ENCODE measurements around the gene BTN2A1. TPM values are rescaled to one million over a fixed set of nuclear protein-coding genes. Genes with fewer than 3 reads are reported as not detected.

Gene BTN2A1
- polyA plus RNA-seq: 26.9 TPM
- long read RNA-seq, donor 1, partial matches to known transcripts: 0 of 2 reads
- long read RNA-seq, donor 1, other reads (novel, unspliced or antisense): 0 of 2 reads
- long read RNA-seq, donor 2: 0 reads
- long read RNA-seq, donor 3, partial matches to known transcripts: 0 of 1 reads
- long read RNA-seq, donor 3, other reads (novel, unspliced or antisense): 0 of 1 reads
- long read RNA-seq, donor 4: 0 reads
- long read RNA-seq, donor 5, partial matches to known transcripts: 13 of 13 reads
- long read RNA-seq, donor 5, other reads (novel, unspliced or antisense): 0 of 13 reads
- long read RNA-seq, donor 6, partial matches to known transcripts: 15 of 19 reads
- long read RNA-seq, donor 6, other reads (novel, unspliced or antisense): 0 of 19 reads
- long read RNA-seq, donor 7, partial matches to known transcripts: 0 of 3 reads
- long read RNA-seq, donor 7, other reads (novel, unspliced or antisense): 0 of 3 reads
- long read RNA-seq, donor 8, partial matches to known transcripts: 24 of 24 reads
- long read RNA-seq, donor 8, other reads (novel, unspliced or antisense): 0 of 24 reads
- long read RNA-seq, donor 9: 0 reads
- long read RNA-seq, donor 10, partial matches to known transcripts: 0 of 1 reads
- long read RNA-seq, donor 10, other reads (novel, unspliced or antisense): 0 of 1 reads
- long read RNA-seq, donor 11, partial matches to known transcripts: 0 of 1 reads
- long read RNA-seq, donor 11, other reads (novel, unspliced or antisense): 0 of 1 reads

DNA sequence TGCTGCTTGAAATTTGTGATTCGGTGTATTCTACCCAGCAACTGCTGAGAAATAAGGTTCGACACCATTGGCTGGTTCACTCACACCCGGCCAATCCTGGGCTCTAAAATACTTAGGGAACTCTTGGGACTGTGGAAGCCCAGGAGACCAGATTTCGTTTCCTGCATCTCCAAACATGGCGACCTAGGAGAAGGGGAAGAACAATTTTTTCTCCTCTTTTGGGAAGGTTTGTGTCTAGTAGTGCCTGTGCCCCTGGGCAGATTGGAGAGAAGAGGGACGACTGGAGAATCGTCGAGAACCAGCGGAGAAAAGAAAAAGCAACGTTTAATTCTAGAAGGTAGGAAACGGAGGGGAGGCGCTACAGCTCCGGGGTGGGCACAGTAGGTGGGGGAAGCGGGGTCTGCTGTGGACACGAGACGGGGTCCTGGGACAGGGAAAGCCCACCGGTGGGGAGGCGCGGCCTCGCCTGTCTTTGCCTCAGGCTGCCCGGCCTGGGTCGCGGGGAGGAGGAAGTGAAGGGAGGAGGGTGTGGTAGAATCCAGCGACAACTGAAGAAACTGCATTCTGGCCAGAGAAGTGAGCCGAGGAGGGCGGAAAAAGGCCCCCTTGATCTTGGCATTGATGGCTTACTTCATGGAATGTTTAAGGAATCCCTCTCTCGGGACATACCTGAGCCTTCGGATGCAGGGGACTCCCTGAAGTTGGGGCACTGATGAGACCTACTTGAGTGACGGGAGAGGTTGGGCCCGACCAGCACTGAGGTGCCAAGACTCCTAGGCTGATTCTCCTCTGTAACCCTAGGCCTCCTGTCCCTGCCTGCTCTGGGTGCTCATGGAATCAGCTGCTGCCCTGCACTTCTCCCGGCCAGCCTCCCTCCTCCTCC lies at the start of gene BTN2A1:
Gene BTN2A1 (plus strand): TSS at position 150 of the 883 bp plus-strand sequence. CDS start 682 bp downstream, at position 832.
- no CpG with 5 or more reads among the region's 31 CpGs for WGBS (ENCODE audit: insufficient coverage, low lambda C conversion rate)
- no peaks in the 10 kb centered on the region for H3K9me3 ChIP-seq (ENCODE audit: control insufficient read depth, low read depth, low read length)
- no peaks in the 10 kb centered on the region for H3K27me3 ChIP-seq (ENCODE audit: control insufficient read depth, insufficient read depth, low read length)
- H3K4me1 ChIP-seq (ENCODE audit: control insufficient read depth, insufficient read depth, low read length): peaks cover 13% of the 10 kb centered on the region
- DNase-seq: peak; percentile 87 to 91
- H3K27ac ChIP-seq (ENCODE audit: low read length): peak within 1 kb of the TSS; percentile 87
- H3K4me3 ChIP-seq (ENCODE audit: low read length): peak within 1 kb of the TSS; percentile 85
- peaks cover 27% of the 10 kb centered on the region for H3K36me3 ChIP-seq (ENCODE audit: control insufficient read depth, insufficient read depth, low read length)

DNA sequence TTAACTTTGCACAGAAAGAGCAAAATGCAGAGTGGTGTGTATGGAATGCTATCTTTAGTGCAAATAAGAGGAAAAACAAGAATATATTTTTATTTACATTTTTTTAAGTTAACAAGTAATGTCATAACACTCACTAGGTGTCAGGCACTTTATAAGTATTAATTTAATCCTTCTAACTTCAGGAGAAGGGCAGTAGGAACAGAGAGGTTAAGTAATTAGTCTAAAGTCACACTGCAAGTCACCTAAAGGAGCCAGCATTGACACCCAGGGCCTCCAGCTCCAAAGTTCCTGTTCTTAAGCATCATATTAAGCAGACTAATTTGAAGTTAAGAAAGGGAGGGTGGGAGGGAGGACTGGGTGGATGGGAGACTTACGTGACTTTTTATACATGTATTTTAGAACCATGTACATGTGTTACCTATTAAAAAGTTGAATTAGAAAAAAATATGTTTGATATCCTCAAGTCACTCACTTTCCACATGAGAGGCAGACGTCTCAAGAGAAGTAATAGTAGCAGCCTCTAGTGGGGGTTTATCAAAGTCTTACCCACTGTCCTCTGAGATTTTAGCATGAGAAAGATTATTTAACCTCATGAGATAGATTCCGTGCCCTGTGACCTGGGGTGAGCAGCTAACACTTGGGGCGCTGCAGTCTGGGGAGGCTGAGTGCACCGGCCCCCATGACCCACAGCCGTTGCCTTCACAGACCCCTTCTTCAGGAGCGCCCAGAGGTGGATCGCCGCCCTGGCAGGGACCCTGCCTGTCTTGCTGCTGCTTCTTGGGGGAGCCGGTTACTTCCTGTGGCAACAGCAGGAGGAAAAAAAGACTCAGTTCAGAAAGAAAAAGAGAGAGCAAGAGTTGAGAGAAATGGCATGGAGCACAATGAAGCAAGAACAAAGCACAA lies 48.7 kb upstream of the BTN2A1 start:
- Histone ChIP-seq H3K27me3 (ENCODE audit: control insufficient read depth, insufficient read depth, low read length) (no peaks in the 10 kb centered on the region), H3K27ac (ENCODE audit: low read length) (no peak overlapping the region), H3K4me3 (ENCODE audit: low read length) (no peak overlapping the region), H3K36me3 (ENCODE audit: control insufficient read depth, insufficient read depth, low read length) (peaks cover 73% of the 10 kb centered on the region), H3K9me3 (ENCODE audit: control insufficient read depth, low read depth, low read length) (no peaks in the 10 kb centered on the region), H3K4me1 (ENCODE audit: control insufficient read depth, insufficient read depth, low read length) (no peaks in the 10 kb centered on the region)
- no peak for DNase-seq
- 100% methylated on average over 1 of the region's 10 CpGs for WGBS (ENCODE audit: insufficient coverage, low lambda C conversion rate)

DNA sequence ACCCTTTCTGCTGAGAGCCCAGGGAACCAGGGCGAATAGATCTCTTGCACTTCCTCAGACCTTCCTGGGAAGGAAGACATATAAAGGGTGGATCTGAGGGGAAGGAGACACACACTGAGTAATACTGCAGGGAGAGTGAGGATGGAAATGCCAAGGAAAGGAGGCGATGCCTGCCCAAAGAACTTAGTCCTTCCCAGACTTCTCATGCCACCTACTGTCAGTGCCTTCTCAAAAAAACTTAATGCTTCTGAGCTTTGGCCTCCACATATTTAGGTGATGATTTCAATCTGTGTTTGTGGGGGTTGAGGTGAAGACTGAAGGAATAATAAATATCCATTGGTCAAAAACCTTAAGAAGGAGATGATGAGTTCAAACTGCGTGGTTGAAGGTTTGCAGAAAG lies 46.0 kb upstream of the BTN2A1 start:
- DNase-seq: no peak
- H3K4me1 ChIP-seq (ENCODE audit: control insufficient read depth, insufficient read depth, low read length): no peaks in the 10 kb centered on the region
- no peaks in the 10 kb centered on the region for H3K27me3 ChIP-seq (ENCODE audit: control insufficient read depth, insufficient read depth, low read length)
- WGBS (ENCODE audit: insufficient coverage, low lambda C conversion rate): 100% methylated on average over 1 of the region's 3 CpGs
- peaks cover 3% of the 10 kb centered on the region for H3K9me3 ChIP-seq (ENCODE audit: control insufficient read depth, low read depth, low read length)
- no peak overlapping the region for H3K27ac ChIP-seq (ENCODE audit: low read length)
- H3K36me3 ChIP-seq (ENCODE audit: control insufficient read depth, insufficient read depth, low read length): peaks cover 62% of the 10 kb centered on the region
- H3K4me3 ChIP-seq (ENCODE audit: low read length): no peak overlapping the region

DNA sequence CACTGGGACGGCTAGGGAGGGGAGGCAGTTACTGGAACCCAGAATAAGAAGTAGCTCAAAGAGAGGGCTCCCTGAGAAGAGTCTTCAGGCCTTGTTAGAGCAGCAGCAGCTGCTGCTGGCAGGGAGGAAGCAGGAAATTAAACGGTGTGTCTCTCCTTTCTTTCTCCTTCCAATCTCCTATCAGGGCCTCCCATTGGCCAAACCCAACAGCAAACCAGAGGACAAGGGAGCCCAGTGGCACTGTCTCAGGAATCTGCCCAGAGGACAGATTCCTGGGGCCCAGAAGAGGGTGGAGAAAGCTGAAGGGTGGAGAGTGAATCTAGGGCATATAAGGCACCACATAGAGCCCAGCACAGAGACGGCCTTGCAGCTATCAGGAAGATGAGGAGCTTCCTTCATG lies 45.5 kb upstream of the BTN2A1 start:
- Histone ChIP-seq H3K27ac (ENCODE audit: low read length) (no peak overlapping the region), H3K27me3 (ENCODE audit: control insufficient read depth, insufficient read depth, low read length) (no peaks in the 10 kb centered on the region), H3K36me3 (ENCODE audit: control insufficient read depth, insufficient read depth, low read length) (peaks cover 57% of the 10 kb centered on the region), H3K4me3 (ENCODE audit: low read length) (no peak overlapping the region), H3K4me1 (ENCODE audit: control insufficient read depth, insufficient read depth, low read length) (no peaks in the 10 kb centered on the region), H3K9me3 (ENCODE audit: control insufficient read depth, low read depth, low read length) (peaks cover 3% of the 10 kb centered on the region)
- no CpG with 5 or more reads among the region's 3 CpGs for WGBS (ENCODE audit: insufficient coverage, low lambda C conversion rate)
- no peak for DNase-seq

DNA sequence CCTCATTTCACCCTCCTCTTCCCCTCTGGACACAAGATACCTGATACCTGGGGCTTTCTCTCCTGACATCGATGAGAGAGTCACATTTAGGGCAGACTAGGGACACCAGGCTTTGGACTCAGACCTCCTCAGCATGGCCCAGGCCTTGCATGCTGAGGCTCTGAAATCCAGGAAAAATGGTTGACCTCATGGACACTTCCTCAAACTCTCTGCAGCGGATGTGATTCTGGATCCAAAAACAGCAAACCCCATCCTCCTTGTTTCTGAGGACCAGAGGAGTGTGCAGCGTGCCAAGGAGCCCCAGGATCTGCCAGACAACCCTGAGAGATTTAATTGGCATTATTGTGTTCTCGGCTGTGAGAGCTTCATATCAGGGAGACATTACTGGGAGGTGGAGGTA lies 44.8 kb upstream of the BTN2A1 start:
- Histone ChIP-seq H3K36me3 (ENCODE audit: control insufficient read depth, insufficient read depth, low read length) (peaks cover 50% of the 10 kb centered on the region), H3K4me1 (ENCODE audit: control insufficient read depth, insufficient read depth, low read length) (no peaks in the 10 kb centered on the region), H3K27me3 (ENCODE audit: control insufficient read depth, insufficient read depth, low read length) (no peaks in the 10 kb centered on the region), H3K27ac (ENCODE audit: low read length) (no peak overlapping the region), H3K9me3 (ENCODE audit: control insufficient read depth, low read depth, low read length) (peaks cover 8% of the 10 kb centered on the region), H3K4me3 (ENCODE audit: low read length) (no peak overlapping the region)
- no peak for DNase-seq
- no CpG with 5 or more reads among the region's 4 CpGs for WGBS (ENCODE audit: insufficient coverage, low lambda C conversion rate)

DNA sequence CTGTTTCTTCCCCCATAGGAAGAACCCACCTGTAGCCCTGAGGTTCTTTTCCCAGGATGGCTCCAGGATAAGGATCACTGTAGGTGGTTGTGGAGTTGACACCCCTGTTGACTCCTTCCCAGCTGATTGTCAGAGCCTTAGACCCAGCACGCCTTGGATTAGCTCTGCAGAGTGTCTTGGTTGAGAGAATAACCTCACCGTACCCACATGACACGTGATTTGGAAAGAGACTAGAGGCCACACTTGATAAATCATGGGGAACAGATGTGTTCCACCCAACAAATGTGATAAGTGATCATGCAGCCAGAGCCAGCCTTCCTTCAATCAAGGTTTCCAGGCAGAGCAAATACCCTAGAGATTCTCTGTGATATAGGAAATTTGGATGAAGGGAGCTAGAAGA lies 43.5 kb upstream of the BTN2A1 start:
- H3K9me3 ChIP-seq (ENCODE audit: control insufficient read depth, low read depth, low read length): peaks cover 9% of the 10 kb centered on the region
- peaks cover 42% of the 10 kb centered on the region for H3K36me3 ChIP-seq (ENCODE audit: control insufficient read depth, insufficient read depth, low read length)
- no peak for DNase-seq
- H3K4me1 ChIP-seq (ENCODE audit: control insufficient read depth, insufficient read depth, low read length): peaks cover 3% of the 10 kb centered on the region
- no peaks in the 10 kb centered on the region for H3K27me3 ChIP-seq (ENCODE audit: control insufficient read depth, insufficient read depth, low read length)
- WGBS (ENCODE audit: insufficient coverage, low lambda C conversion rate): no CpG with 5 or more reads among the region's 3 CpGs
- H3K4me3 ChIP-seq (ENCODE audit: low read length): no peak overlapping the region
- H3K27ac ChIP-seq (ENCODE audit: low read length): no peak overlapping the region

DNA sequence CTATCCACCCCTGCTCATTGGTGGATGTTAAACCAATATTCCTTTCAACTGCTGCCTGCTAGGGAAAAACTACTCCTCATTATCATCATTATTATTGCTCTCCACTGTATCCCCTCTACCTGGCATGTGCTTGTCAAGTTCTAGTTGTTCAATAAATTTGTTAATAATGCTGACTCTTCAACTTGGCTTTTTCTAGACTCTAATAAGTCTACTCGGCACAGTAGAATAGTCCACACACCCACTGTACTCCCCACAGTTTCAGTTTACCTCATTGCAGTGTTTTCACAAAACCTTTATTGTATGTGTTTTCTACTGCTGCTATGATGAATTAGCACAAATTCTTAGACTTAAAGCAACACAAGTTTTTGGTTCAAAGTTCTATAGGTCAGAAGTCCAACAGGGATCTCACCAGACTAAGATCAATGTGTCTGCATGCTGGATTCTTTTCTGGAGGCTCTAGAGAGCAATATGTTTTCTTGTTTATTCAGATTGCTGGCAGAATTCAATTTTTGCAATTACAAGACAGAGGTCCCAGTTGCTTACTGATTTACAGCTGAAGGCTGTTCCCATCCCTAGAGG lies 42.6 kb upstream of the BTN2A1 start:
- no peaks in the 10 kb centered on the region for H3K27me3 ChIP-seq (ENCODE audit: control insufficient read depth, insufficient read depth, low read length)

DNA sequence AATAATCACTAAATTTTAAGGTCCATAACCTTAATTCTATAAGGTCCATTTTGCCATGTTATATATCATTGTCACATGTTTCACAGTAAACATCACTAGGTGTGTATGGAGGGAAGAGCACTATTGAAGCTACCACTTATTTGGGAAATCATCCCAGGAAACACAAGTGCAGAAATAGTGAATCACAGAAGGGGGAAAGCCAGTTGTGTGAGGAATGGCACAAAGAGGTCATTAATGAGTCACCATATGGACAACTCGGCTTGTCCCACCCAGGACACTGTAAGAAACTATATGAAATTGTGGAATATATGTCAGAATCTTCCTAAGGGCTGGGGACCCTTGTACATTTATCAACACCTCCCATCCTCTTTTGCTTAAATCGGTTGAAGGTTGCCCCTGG lies 42.0 kb upstream of the BTN2A1 start:
- no peak for DNase-seq
- WGBS (ENCODE audit: insufficient coverage, low lambda C conversion rate): 100% methylated on average over 2 of the region's 2 CpGs
- peaks cover 7% of the 10 kb centered on the region for H3K4me1 ChIP-seq (ENCODE audit: control insufficient read depth, insufficient read depth, low read length)
- no peak overlapping the region for H3K27ac ChIP-seq (ENCODE audit: low read length)
- no peak overlapping the region for H3K4me3 ChIP-seq (ENCODE audit: low read length)
- H3K9me3 ChIP-seq (ENCODE audit: control insufficient read depth, low read depth, low read length): peaks cover 9% of the 10 kb centered on the region
- peaks cover 29% of the 10 kb centered on the region for H3K36me3 ChIP-seq (ENCODE audit: control insufficient read depth, insufficient read depth, low read length)
- no peaks in the 10 kb centered on the region for H3K27me3 ChIP-seq (ENCODE audit: control insufficient read depth, insufficient read depth, low read length)

More for the DNA sequence above, 42.6 kb upstream of the BTN2A1 start:
- peak in 1 of 2 donors; percentile 65 for DNase-seq
- no CpG with 5 or more reads among the region's 1 CpG for WGBS (ENCODE audit: insufficient coverage, low lambda C conversion rate)
- no peak overlapping the region for H3K4me3 ChIP-seq (ENCODE audit: low read length)
- H3K9me3 ChIP-seq (ENCODE audit: control insufficient read depth, low read depth, low read length): peaks cover 9% of the 10 kb centered on the region
- H3K4me1 ChIP-seq (ENCODE audit: control insufficient read depth, insufficient read depth, low read length): peaks cover 3% of the 10 kb centered on the region
- peak overlapping the region; percentile 11 for H3K27ac ChIP-seq (ENCODE audit: low read length)
- peaks cover 33% of the 10 kb centered on the region for H3K36me3 ChIP-seq (ENCODE audit: control insufficient read depth, insufficient read depth, low read length)

DNA sequence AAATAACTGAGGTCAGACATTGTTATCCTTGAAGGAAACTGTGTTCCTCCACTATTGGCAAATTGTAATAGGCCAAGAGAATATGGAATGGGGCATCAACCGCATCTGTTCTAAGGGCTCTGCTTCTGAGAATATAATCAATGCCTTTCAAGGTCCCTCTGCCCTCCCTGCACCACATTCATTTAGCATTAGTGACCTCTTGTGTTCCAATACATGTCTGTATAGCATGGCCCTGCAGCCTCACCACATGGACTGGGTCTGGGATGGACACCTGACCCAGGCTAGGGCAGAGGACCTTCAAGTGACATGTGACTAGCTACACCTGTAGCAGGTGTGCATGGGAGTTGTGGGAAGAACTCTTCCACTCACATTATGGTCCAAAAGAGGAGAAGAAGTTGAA lies 41.5 kb upstream of the BTN2A1 start:
- DNase-seq: no peak
- Histone ChIP-seq H3K4me3 (ENCODE audit: low read length) (no peak overlapping the region), H3K27ac (ENCODE audit: low read length) (no peak overlapping the region), H3K27me3 (ENCODE audit: control insufficient read depth, insufficient read depth, low read length) (no peaks in the 10 kb centered on the region), H3K9me3 (ENCODE audit: control insufficient read depth, low read depth, low read length) (peaks cover 9% of the 10 kb centered on the region), H3K4me1 (ENCODE audit: control insufficient read depth, insufficient read depth, low read length) (peaks cover 10% of the 10 kb centered on the region), H3K36me3 (ENCODE audit: control insufficient read depth, insufficient read depth, low read length) (peaks cover 24% of the 10 kb centered on the region)
- no CpG with 5 or more reads among the region's 1 CpG for WGBS (ENCODE audit: insufficient coverage, low lambda C conversion rate)

All from large intestine (tissue), 12 donors.